Lower lobe of right lung (tissue), 2 donors: ENCODE measurements around the gene KCNG2. TPM values are rescaled to one million over a fixed set of nuclear protein-coding genes. Genes with fewer than 3 reads are reported as not detected.
A peak's percentile ranks its signal among the peaks of the same experiment; 100 is the strongest.

ENCODE experiments used
- ATAC-seq, 2 donors: fragments of 200-7000 bp; cut with Tn5 transposase; one replicate each; pipeline ENCODE4 v1.9.1; 2020 to 2022; ENCODE audit warnings: mild to moderate bottlenecking in 2 of 2, moderate library complexity in 2 of 2
- DNase-seq: peaks from one replicate; pipeline ENCODE4 v3.0.0-alpha.2; 2020
- H3K27ac ChIP-seq: fragments of 200-600 bp; one replicate; pipeline ENCODE4 v1.8.0; 2022
- H3K27me3 ChIP-seq: fragments of 200-600 bp; one replicate; pipeline ENCODE4 v1.8.0; 2022; ENCODE audit warnings: low read depth
- H3K36me3 ChIP-seq: fragments of 200-600 bp; one replicate; pipeline ENCODE4 v1.8.0; 2022; ENCODE audit warnings: mild to moderate bottlenecking
- H3K4me1 ChIP-seq: fragments of 200-600 bp; one replicate; pipeline ENCODE4 v1.8.0; 2022
- H3K4me3 ChIP-seq: fragments of 200-600 bp; one replicate; pipeline ENCODE4 v1.8.0; 2022; ENCODE audit warnings: mild to moderate bottlenecking
- H3K9me3 ChIP-seq: fragments of 200-600 bp; one replicate; pipeline ENCODE4 v1.8.0; 2022
- CTCF ChIP-seq: fragments of 200-600 bp; IDR thresholded peaks from one replicate; pipeline ENCODE4 v1.8.0; 2022; ENCODE audit warnings: antibody characterized with exemption, mild to moderate bottlenecking
- intact Hi-C: fragments of 100-400 bp; cut with DNase I; formaldehyde crosslinking; loops from one replicate; pipeline ENCODE4 v1.11.0; 2022
- total RNA-seq: library from RNA; stranded (reverse); fragmentation: NEBNext Ultra II Directional; extraction: Animal tissue kit (Norgen Biotek cat#: 25700); gene quantifications from one replicate; pipeline ENCODE4 v1.2.1, GENCODE V29; 2021
- donor health status: DM: no; HTN: yes; CAD: no; lungs with severe emphysema.

Gene KCNG2
- total RNA-seq, 1 donor from 2014 or later: 0.50 TPM

GRCh38 chr18:79788734-79789085 is 9.0 kb upstream of the KCNG2 start:
- Histone ChIP-seq H3K36me3 (no peaks in the 10 kb centered on the region), H3K27me3 (peaks cover 80% of the 10 kb centered on the region), H3K4me1 (peaks cover 22% of the 10 kb centered on the region), H3K9me3 (no peaks in the 10 kb centered on the region), H3K4me3 (no peak overlapping the region), H3K27ac (no peak overlapping the region)
- peak; percentile 43 for DNase-seq
- ATAC-seq: no peak
- no peak for TF ChIP-seq CTCF
- intact Hi-C loops: no loop called here

- intact Hi-C loops: no loop called here
- H3K36me3 ChIP-seq: no peaks in the 10 kb centered on the region
- H3K4me1 ChIP-seq: peaks cover 22% of the 10 kb centered on the region
- H3K27ac ChIP-seq: no peak overlapping the region
- ATAC-seq (no peak), DNase-seq (no peak)
- TF ChIP-seq CTCF: no peak
- H3K27me3 ChIP-seq: peaks cover 74% of the 10 kb centered on the region
- H3K4me3 ChIP-seq: no peak overlapping the region
- no peaks in the 10 kb centered on the region for H3K9me3 ChIP-seq
Measured at GRCh38 chr18:79789091-79789891, 8.4 kb upstream of the KCNG2 start.

GRCh38 chr18:79789901-79790890 is 7.5 kb upstream of the KCNG2 start:
- Histone ChIP-seq H3K4me1 (peaks cover 22% of the 10 kb centered on the region), H3K9me3 (no peaks in the 10 kb centered on the region), H3K4me3 (no peak overlapping the region), H3K27me3 (peaks cover 65% of the 10 kb centered on the region), H3K36me3 (no peaks in the 10 kb centered on the region), H3K27ac (no peak overlapping the region)
- no peak for TF ChIP-seq CTCF
- intact Hi-C loops: no loop called here
- ATAC-seq (no peak), DNase-seq (no peak)

- Histone ChIP-seq H3K27ac (peak overlapping the region; percentile 51), H3K4me3 (peak overlapping the region; percentile 4), H3K9me3 (no peaks in the 10 kb centered on the region), H3K36me3 (no peaks in the 10 kb centered on the region), H3K27me3 (peaks cover 54% of the 10 kb centered on the region), H3K4me1 (peaks cover 22% of the 10 kb centered on the region)
- DNase-seq (no peak), ATAC-seq (peak; percentile 84 to 85)
- intact Hi-C loops: no loop called here
- no peak for TF ChIP-seq CTCF
Measured at GRCh38 chr18:79790996-79791972, 6.5 kb upstream of the KCNG2 start.
